GM12892 (cell line): ENCODE results near the gene CADM1.

Experiments
- POLR2A ChIP-seq: IDR thresholded peaks from 2 replicates; pipeline ENCODE4 v1.6.1; 2011; ENCODE audit warnings: low read depth, low read length, control low read depth
- POLR2AphosphoS5 ChIP-seq: IDR thresholded peaks from 2 replicates; pipeline ENCODE4 v1.6.1; 2011; ENCODE audit warnings: low read depth, low read length, control low read depth
- TAF1 ChIP-seq: IDR thresholded peaks from 2 replicates; pipeline ENCODE4 v1.6.1; 2011; ENCODE audit warnings: low read depth, mild to moderate bottlenecking, control low read depth, low read length, borderline replicate concordance

- TF ChIP-seq POLR2A (no peak), POLR2AphosphoS5 (no peak), TAF1 (no peak)
These were observed 138.3 kb downstream of the CADM1 start for GRCh38 chr11:115365907-115366306.
